Measurements from ENCODE around the gene PDZD2.

PDZD2 gene

DNA sequence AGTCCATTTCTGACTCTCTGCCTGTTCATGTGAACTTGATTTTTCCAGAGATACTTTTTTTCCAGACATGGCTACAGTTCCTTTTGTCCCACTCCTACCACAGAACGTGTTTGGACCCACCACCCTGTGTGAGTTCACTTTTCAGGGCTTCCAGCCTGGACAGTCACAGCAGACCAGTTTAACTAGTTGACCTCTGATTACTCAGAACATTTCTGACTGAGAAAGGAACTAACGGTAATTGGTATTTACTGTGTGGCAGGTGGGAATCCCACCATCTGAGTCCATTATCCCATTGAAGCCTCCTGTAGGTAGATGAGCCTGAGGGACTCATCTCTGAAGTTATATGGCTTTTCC lies 325.1 kb downstream of the PDZD2 start:
- TF ChIP-seq, protein P1, sequence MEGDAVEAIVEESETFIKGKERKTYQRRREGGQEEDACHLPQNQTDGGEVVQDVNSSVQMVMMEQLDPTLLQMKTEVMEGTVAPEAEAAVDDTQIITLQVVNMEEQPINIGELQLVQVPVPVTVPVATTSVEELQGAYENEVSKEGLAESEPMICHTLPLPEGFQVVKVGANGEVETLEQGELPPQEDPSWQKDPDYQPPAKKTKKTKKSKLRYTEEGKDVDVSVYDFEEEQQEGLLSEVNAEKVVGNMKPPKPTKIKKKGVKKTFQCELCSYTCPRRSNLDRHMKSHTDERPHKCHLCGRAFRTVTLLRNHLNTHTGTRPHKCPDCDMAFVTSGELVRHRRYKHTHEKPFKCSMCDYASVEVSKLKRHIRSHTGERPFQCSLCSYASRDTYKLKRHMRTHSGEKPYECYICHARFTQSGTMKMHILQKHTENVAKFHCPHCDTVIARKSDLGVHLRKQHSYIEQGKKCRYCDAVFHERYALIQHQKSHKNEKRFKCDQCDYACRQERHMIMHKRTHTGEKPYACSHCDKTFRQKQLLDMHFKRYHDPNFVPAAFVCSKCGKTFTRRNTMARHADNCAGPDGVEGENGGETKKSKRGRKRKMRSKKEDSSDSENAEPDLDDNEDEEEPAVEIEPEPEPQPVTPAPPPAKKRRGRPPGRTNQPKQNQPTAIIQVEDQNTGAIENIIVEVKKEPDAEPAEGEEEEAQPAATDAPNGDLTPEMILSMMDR (IDR thresholded peaks at IDR 0.05; ENCODE audit: borderline replicate concordance, extremely low read depth, low read length, poor library complexity, severe bottlenecking) = no peak
- no peak for TF ChIP-seq EZH2 (IDR thresholded peaks at IDR 0.05; ENCODE audit: borderline replicate concordance, low read depth, low read length, severe bottlenecking)
- no peaks in the 10 kb centered on the region for H3K36me3 ChIP-seq (ENCODE audit: insufficient read depth, low read length)
- H3K4me2 ChIP-seq (ENCODE audit: insufficient read depth, low read length) = no peak overlapping the region
- H3K27me3 ChIP-seq (ENCODE audit: insufficient read depth, low read length, poor library complexity) = no peaks in the 10 kb centered on the region
- ATAC-seq (ENCODE audit: insufficient read depth, low read depth) (no peak), DNase-seq (no peak)
- no peaks in the 10 kb centered on the region for H3K9me3 ChIP-seq (ENCODE audit: insufficient read depth, low read length, severe bottlenecking)
- H3K4me3 ChIP-seq (ENCODE audit: low read depth in 1 of 2, low read length in 2 of 2) = no peak overlapping the region
- no peaks in the 10 kb centered on the region for H3K4me1 ChIP-seq (ENCODE audit: insufficient read depth, low read length)
- no peaks in the 10 kb centered on the region for H4K20me1 ChIP-seq (ENCODE audit: insufficient read depth, low read length)
- H3K79me2 ChIP-seq (ENCODE audit: insufficient read depth, low read length) = no peaks in the 10 kb centered on the region
- no peak overlapping the region for H3K27ac ChIP-seq (ENCODE audit: low read length)
- no peak overlapping the region for H3K9ac ChIP-seq (ENCODE audit: low read depth, low read length)
- H2AFZ ChIP-seq (ENCODE audit: low read depth, low read length) = no peak overlapping the region

DNA sequence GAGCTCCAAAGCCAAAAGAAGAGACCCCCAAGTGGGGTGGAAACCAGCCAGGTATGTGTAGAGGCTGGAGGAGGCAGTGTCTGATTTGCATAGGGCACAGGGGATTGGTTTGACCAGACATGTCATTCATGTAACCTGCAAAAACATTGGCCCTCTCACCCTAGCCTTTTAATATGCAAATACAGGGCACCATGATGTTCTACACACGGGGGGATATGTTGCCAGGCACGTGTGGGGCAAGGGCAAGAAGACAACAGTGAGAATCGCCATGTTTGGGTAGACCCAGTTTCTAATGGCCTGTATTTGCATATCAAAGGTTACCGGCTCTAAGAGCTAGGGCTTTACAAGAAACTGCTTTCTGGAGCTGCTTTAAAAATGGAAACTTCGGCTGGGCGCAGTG lies 326.3 kb downstream of the PDZD2 start:
- Histone ChIP-seq H3K4me3 (ENCODE audit: low read depth in 1 of 2, low read length in 2 of 2) (no peak overlapping the region), H3K27ac (ENCODE audit: low read length) (no peak overlapping the region), H3K27me3 (ENCODE audit: insufficient read depth, low read length, poor library complexity) (no peaks in the 10 kb centered on the region), H2AFZ (ENCODE audit: low read depth, low read length) (no peak overlapping the region), H3K9ac (ENCODE audit: low read depth, low read length) (no peak overlapping the region), H4K20me1 (ENCODE audit: insufficient read depth, low read length) (no peaks in the 10 kb centered on the region), H3K4me2 (ENCODE audit: insufficient read depth, low read length) (no peak overlapping the region), H3K4me1 (ENCODE audit: insufficient read depth, low read length) (no peaks in the 10 kb centered on the region), H3K36me3 (ENCODE audit: insufficient read depth, low read length) (no peaks in the 10 kb centered on the region), H3K79me2 (ENCODE audit: insufficient read depth, low read length) (no peaks in the 10 kb centered on the region), H3K9me3 (ENCODE audit: insufficient read depth, low read length, severe bottlenecking) (no peaks in the 10 kb centered on the region)
- ATAC-seq (ENCODE audit: insufficient read depth, low read depth) (no peak), DNase-seq (no peak)
- TF ChIP-seq, protein P1 (IDR thresholded peaks at IDR 0.05; ENCODE audit: borderline replicate concordance, extremely low read depth, low read length, poor library complexity, severe bottlenecking) = no peak
- TF ChIP-seq EZH2 (IDR thresholded peaks at IDR 0.05; ENCODE audit: borderline replicate concordance, low read depth, low read length, severe bottlenecking) = no peak

DNA sequence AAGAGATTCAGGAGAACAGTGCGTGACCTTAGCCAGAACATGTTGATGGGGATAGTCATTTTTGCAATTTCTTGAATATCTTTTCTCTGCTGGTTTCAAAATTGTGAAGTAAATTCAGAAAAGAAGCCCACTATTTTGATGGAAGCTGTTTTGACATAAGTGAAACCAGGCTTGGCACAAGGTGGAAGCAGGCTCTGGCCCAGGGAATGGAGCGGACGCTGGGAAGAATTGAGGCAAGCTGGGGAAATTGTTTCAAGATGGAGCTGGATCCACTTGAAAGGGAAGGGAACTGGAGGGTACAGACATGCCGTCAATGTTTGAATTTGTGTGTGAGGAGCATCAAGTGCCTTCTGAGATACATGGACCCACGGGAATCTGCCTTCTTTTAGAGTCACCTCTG lies 328.0 kb downstream of the PDZD2 start:
- H3K9me3 ChIP-seq (ENCODE audit: insufficient read depth, low read length, severe bottlenecking) = no peaks in the 10 kb centered on the region
- no peaks in the 10 kb centered on the region for H4K20me1 ChIP-seq (ENCODE audit: insufficient read depth, low read length)
- H3K79me2 ChIP-seq (ENCODE audit: insufficient read depth, low read length) = no peaks in the 10 kb centered on the region
- no peak overlapping the region for H3K4me3 ChIP-seq (ENCODE audit: low read depth in 1 of 2, low read length in 2 of 2)
- H3K36me3 ChIP-seq (ENCODE audit: insufficient read depth, low read length) = no peaks in the 10 kb centered on the region
- ATAC-seq (ENCODE audit: insufficient read depth, low read depth) = no peak
- H3K4me1 ChIP-seq (ENCODE audit: insufficient read depth, low read length) = no peaks in the 10 kb centered on the region
- no peak overlapping the region for H3K27ac ChIP-seq (ENCODE audit: low read length)
- TF ChIP-seq, protein P1 (IDR thresholded peaks at IDR 0.05; ENCODE audit: borderline replicate concordance, extremely low read depth, low read length, poor library complexity, severe bottlenecking) = no peak
- TF ChIP-seq EZH2 (IDR thresholded peaks at IDR 0.05; ENCODE audit: borderline replicate concordance, low read depth, low read length, severe bottlenecking) = no peak
- H3K9ac ChIP-seq (ENCODE audit: low read depth, low read length) = no peak overlapping the region
- no peak overlapping the region for H3K4me2 ChIP-seq (ENCODE audit: insufficient read depth, low read length)
- H3K27me3 ChIP-seq (ENCODE audit: insufficient read depth, low read length, poor library complexity) = no peaks in the 10 kb centered on the region
- no peak overlapping the region for H2AFZ ChIP-seq (ENCODE audit: low read depth, low read length)
- no peak for DNase-seq

DNA sequence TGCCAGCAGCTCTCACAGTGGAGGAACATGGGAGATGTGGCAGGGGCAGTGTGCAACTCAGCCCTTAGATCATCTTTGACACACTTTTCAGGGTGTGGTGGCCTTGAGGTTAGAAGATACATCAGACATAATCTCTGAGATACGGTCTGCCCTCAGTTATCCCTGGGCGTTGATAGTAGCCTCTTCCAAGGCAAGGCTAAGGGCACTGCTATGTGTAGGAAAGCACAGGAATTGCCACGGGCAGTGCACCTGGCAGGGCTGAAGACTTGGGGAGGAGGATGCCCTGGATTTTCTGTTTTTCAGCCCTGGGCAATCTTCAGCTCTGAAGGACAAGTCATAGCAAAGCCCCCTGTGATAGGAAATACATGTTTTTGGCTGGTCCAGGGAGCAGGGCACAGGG lies 328.5 kb downstream of the PDZD2 start:
- ATAC-seq (ENCODE audit: insufficient read depth, low read depth) (no peak), DNase-seq (no peak)
- H3K4me3 ChIP-seq (ENCODE audit: low read depth in 1 of 2, low read length in 2 of 2) = no peak overlapping the region
- no peaks in the 10 kb centered on the region for H3K9me3 ChIP-seq (ENCODE audit: insufficient read depth, low read length, severe bottlenecking)
- no peaks in the 10 kb centered on the region for H3K79me2 ChIP-seq (ENCODE audit: insufficient read depth, low read length)
- H3K27ac ChIP-seq (ENCODE audit: low read length) = no peak overlapping the region
- H2AFZ ChIP-seq (ENCODE audit: low read depth, low read length) = no peak overlapping the region
- H3K4me2 ChIP-seq (ENCODE audit: insufficient read depth, low read length) = no peak overlapping the region
- H3K27me3 ChIP-seq (ENCODE audit: insufficient read depth, low read length, poor library complexity) = no peaks in the 10 kb centered on the region
- no peaks in the 10 kb centered on the region for H3K36me3 ChIP-seq (ENCODE audit: insufficient read depth, low read length)
- no peaks in the 10 kb centered on the region for H4K20me1 ChIP-seq (ENCODE audit: insufficient read depth, low read length)
- TF ChIP-seq EZH2 (IDR thresholded peaks at IDR 0.05; ENCODE audit: borderline replicate concordance, low read depth, low read length, severe bottlenecking) = no peak
- TF ChIP-seq, protein P1 (IDR thresholded peaks at IDR 0.05; ENCODE audit: borderline replicate concordance, extremely low read depth, low read length, poor library complexity, severe bottlenecking) = no peak
- no peak overlapping the region for H3K9ac ChIP-seq (ENCODE audit: low read depth, low read length)
- H3K4me1 ChIP-seq (ENCODE audit: insufficient read depth, low read length) = no peaks in the 10 kb centered on the region
